Stimulated activated CD4-positive, alpha-beta T cell treated with anti-CD3 and anti-CD28 coated beads, Interleukin-1b, Interleukin-23, amount 100 ng/mL, for 48 hours (primary cell): ENCODE measurements around the gene NTSR1.
A peak's percentile ranks its signal among the peaks of the same experiment; 100 is the strongest.

Source experiments
- DNase-seq: peaks from one replicate; pipeline ENCODE4 v3.0.0-alpha.2; 2020

NTSR1 gene

GRCh38 chr20:62726716-62727583 is 18.3 kb downstream of the NTSR1 start:
- DNase-seq, result no peak

GRCh38 chr20:62727584-62728027 is 19.0 kb downstream of the NTSR1 start:
- DNase-seq, result no peak

DNA sequence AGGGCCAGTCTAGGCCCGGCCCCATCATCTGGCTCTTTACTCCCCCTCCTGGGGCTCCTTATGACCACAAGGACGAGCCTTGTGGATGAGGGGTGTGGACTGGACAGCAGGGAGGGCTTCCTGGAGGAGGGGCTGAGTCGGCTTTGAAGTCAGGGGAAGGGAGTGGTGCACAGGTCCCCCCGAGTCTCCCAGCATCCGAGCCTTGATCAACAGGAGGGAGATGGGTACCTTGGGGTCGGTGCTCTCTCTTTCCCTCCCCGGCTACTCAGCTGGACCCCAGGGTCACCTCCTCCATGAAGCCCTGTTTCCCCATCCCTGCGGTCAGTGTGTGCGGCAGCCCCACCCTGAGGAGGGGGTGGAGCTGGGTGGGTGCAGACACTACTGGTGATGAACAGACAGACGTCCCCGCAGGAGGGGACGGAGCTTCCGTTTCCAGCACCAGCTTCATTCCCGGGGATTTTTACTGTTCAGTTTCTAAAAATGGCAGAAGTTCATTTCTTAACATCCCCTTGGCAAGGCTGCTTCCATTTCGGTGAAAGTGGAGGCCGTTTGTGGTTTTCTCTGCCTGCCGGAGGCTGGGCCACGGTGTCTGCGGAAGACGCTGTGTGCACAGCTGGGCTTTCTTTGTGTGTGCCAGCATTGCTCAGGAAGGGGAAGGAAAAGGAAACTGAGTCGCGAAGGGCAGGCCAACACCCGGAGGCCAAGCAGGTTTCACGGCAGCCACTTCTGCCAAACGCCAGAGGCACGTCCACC is 19.6 kb downstream of the NTSR1 start:
- no peak for DNase-seq

DNA sequence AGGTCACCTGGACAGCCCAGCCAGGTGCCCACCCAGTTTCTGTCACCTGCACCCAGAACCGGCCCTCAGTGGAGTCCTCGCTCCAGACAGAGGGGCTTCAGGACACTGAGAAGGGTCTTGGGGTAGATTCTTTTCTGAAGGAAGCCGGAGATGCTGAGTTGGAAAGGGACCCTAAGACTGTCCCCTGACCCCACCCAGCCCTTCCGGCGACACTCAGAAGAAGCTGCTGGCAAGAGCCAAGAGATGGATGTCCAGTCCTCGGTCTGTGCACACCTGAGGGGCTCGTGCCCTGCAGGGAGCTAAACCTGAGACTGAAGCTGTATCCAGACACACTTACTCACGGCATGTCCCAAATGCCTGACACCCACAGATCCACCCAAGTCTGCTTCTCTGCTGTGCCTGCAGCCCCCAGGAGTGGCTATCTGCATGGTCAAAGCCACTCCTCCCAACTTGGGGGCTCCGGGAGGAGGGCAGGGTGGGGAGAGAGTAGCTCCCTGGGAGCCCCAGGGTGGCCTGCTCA is 20.2 kb downstream of the NTSR1 start:
- DNase-seq, result no peak

DNA sequence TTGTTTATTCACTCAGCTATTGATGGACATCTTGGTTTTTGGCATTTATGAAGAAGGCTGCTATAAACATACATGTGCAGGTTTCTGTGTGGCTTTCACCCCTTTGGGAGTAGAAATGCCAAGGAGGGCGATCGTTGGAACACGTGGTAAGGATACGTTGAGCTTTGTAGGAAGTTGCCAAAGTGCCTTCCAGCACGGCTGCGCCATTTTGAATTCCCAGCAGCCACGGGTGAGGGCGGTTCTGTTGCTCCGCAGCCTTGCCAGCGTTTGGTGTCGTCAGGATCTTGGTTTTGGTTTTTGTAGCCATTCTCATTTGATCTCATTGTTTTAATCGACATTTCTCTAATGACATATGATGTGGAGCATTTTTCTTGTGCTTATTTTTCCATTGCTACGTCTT is 21.8 kb downstream of the NTSR1 start:
- no peak for DNase-seq

DNA sequence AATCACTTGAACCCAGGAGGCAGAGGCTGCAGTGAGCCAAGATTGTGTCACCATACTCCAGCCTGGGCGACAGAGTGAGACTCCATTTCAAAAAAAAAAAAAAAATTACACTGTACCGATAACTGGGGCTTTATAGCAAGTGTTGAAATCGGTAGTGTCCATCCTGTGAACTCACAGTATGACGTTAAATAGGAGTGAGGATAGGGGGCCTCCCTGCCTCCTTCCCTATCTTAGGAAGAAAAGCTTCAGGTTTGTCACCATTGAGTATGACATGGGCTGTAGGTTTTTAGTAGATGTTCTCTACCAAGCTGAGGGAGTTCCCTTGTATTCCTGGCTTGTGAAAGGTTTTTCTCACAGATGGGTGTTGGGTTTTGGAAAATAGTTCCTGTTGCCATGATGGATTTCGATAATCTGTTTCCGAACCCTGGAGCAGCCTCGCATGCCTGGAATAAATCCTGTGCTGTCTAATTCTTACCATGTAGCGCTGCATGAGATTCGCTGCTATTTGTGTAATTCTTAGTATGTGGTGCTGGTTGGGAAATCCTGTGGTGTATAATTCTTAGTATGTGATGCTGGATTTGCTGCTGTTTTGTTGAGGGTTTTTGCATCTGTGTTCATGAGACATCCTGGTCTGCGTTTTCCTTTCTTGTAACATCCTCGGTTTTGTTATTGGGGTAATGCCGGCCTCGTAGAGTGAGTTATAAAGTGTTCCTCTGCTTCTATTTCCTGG is 23.6 kb downstream of the NTSR1 start:
- DNase-seq, result no peak

GRCh38 chr20:62732842-62733525 is 24.3 kb downstream of the NTSR1 start:
- DNase-seq, result no peak

GRCh38 chr20:62733526-62733842 is 24.8 kb downstream of the NTSR1 start:
- DNase-seq, result no peak

- no peak for DNase-seq
Observed at GRCh38 chr20:62733891-62734290, 25.3 kb downstream of the NTSR1 start.

DNA sequence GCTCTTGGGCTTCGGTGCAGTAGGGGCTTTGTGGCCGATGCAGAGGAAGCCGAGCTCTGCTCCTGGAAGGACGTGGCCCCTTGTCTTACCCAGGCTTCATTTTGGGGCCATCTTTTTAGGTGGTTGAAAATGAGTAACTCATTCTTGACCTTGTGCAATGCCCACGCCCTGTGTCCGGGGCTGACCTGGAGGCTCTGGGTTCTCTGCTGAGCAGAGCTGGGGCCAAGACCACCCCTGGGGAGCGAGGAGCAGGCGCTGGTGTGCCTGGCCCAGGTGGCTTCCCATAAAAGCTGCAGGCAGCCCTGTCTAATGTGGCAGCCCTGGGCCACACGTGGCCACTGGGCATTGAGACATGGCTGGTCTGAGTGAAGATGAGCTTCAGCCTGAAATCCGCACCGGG is 25.7 kb downstream of the NTSR1 start:
- no peak for DNase-seq

DNA sequence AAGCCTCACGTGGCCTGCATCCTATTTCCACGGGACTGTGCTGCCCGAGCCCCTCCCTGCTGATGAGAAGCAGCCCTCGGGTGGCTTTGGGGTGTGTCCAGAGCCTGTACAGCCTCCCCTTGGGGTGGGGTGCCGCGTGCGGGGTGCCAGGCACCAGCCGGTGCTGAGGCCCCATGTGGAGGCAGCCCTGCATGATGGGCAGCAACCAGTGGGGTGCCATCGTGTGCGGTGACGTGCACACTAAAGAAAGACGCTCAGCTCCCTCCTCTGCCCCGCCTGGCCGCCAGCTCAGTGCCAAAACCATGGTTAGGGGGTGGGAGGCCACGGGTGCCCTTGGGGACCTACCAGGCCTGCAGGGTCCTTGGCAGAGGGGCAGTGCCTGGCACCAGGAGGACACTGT is 26.2 kb downstream of the NTSR1 start:
- DNase-seq, result no peak

DNA sequence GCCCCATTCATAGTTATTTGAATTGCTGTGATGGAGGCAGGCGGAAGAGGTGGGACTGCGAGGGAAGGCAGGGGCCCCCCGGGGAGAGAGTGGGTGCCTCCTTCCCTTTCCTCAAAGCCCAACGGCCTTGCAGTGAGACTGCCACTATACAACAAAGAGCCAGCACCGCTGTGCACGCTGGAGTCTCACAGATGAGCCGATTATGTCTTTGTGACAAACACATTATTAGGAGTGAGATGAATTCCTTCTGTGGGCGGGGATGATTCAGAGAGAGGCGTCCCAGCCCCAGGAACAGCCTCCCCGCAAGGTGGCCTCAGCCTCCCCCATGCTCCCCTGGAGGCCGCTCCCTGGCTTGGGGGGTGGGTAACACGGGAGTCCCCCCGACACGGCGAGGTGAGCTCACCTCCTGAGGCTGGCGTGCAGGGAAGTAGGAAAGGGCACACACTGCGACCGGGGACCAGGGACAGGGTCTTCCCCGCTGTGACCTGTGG is 26.7 kb downstream of the NTSR1 start:
- no peak for DNase-seq

DNA sequence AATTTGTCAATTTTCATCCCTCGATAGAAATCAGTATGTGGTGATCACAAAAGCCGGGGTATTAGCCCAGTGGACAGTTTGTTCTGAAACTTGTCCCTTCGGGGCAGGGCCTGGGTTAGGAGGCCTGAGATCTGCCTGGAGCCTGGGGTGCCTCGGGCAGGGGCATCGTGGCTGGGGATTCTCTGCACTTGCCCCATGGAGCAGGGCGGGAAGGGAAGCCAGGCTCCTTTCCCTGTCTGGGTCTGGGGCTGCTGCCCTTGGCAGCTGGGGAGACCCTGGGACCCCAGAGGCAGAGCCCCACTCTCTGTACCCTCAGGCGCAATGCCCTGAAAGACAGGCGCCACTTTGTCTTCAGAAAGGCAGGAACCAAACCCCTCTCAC is 27.4 kb downstream of the NTSR1 start:
- no peak for DNase-seq

- DNase-seq, result no peak
Observed at GRCh38 chr20:62736407-62737071, 27.9 kb downstream of the NTSR1 start.

DNA sequence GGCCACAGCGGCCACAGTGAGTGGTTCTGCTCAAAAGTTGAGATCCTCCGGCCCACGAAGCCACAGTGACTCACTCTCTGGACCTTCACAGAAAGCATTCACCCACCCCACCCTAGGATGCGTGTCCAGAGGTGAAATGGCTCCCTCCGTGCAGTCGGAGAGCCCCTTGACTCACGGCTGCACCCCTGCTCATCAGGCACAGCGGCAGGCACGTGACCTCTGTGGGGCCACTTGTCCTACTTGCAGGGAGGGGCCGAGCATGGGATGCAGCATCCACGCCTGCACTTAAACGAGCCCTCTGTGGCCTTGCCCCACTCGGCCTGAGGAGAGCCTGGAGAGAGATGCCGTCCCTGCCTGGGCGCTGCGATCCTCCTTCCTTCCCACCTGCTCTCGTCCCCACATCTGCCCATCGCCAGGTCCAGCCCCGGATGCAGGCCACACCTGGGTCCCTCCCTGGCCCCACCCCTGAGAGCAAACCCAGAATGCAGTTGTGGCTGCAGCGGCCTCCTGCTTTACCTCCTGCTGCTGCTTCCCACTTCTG is 28.7 kb downstream of the NTSR1 start:
- no peak for DNase-seq

DNA sequence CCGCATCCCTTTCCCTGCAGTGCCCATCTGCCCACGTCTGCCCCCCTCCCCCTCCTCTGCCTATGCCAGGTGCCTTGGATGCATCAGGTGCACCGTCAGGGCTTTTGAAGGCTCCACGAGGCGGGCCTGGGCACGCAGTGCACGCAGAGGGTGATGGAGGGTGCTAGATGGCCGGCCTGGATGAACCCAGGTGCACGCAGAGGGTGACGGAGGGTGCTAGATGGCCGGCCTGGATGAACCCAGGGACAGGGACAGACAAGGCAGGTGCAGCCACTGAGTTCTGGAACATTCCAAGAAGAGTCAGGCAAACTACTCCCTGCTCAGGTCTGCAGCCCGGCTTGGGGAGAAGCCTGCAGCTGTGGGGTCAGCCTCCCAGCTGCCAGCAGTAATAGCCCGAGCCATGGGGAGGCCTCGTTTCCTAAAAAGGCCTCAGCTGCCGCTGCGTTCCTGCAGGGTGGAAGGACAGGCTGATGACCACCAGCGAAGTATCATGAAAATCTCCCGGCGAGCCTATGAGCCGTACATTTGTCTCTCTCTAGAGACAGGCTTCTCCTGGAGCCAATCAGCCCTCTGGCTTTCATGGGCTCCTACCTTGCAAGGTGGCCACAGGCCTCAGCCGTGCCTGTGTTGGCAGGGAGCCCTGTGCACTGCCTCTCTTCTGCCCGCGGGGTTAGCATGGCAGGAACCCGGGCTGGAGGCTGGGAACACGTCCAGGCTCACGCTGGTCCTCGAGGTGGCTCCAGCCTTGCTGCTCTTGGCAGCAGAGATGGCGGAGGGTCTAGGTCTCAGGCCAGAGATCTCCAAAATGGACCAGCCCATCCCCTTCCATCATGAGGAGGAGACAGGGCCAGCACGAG is 29.6 kb downstream of the NTSR1 start:
- DNase-seq, result no peak

- no peak for DNase-seq
Observed at GRCh38 chr20:62739067-62739466, 30.4 kb downstream of the NTSR1 start.

GRCh38 chr20:62739581-62740285 is 31.1 kb downstream of the NTSR1 start:
- peak; percentile 37 for DNase-seq

GRCh38 chr20:62740286-62741141 is 31.9 kb downstream of the NTSR1 start:
- DNase-seq, result peak; percentile 83
